C1 segment of cervical spinal cord (tissue), 14 donors: ENCODE data around the gene RHOU.
"Not testable (repeated sequence)": the region's sequence is repeated elsewhere in the genome, so short reads cannot be mapped to it uniquely, and the experiment has no call there.

ENCODE experiments used
- DNase-seq, 14 donors: peaks; one replicate each; lab custom pipeline; 2025; lab: John Stamatoyannopoulos, UW

Gene RHOU

DNA sequence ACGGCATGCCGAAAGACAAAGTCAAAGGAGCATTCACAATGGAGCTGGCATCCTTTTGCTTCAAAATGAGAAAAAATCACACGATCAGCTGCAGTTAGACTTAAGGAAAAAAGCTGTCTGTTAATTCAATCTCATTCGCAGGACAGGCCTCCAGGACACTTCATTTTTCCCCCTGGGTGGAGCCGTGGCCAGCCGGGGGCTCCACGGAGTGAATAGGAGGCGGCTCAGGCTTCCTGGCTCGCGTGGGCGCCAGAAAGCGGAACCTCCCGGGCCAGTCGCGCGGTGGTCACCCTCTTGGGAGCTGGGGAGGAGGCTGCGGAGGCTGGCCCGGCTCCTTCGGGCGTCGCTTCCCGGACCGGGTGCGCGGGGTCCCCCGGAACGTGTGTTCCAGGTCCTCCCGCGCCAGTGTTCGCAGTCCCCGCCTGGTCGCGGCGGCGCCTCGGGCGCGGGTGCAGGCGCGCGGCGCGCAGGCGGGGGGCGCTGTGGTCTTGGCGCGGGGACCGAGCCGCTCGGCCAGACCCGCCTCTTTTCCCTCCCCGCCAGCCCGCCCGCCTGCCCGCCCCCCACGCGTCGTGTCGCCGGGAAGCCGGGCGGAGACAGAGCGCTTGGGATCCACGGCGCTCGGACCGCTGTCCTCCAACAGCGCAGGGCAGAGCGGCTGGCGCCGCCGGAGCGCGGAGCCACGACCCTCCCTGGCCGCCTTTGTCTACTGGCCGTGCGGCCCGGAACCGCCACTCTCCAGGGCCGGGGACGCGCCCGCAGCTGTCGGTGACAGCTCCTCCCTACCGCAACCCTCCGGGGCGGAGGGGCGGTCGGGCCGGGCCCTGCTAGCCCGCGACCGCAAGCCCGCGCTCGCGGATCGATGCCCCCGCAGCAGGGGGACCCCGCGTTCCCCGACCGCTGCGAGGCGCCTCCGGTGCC lies at the start of gene RHOU:
TSS of gene RHOU (plus strand) at position 599 of the 921 bp plus-strand sequence. CDS start at position 863, 264 bp downstream.
- DNase-seq, result peak in 13 of 14 donors; percentile 15 to 92 (median 84)

DNA sequence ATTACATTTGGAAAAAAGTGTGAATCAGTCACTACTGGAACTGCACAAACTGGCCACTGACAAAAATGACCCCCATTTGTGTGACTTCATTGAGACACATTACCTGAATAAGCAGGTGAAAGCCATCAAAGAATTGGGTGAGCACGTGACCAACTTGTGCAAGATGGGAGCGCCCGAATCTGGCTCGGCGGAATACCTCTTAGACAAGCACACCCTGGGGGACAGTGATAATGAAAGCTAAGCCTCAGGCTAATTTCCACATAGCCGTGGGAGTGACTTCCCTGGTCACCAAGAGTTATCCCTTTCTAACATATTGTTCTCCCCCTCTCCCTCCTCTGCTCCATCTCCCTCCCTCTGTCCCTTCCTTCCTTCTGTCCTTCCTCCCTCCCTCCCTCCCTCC lies 47.7 kb upstream of the RHOU start:
- no peak for DNase-seq

DNA sequence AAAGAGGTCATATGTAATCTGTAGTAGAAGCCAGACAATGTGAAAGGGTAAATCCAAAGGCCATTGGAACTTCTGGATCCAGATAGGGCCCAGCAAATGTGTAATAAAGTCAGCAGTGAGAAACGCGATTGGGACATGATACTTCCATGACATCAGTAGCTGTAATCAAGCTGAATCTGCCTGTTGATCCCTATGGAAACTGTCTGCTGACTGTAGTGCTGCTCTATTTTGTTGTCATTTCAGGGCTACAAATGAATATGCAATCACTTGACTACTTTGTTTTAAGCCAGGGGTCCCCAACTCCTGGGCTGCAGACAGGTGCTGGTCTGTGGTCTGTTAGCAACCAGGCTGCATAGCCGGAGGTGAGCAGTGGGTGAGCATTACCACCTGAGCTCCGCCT lies 46.0 kb upstream of the RHOU start:
- DNase-seq, result no peak

DNA sequence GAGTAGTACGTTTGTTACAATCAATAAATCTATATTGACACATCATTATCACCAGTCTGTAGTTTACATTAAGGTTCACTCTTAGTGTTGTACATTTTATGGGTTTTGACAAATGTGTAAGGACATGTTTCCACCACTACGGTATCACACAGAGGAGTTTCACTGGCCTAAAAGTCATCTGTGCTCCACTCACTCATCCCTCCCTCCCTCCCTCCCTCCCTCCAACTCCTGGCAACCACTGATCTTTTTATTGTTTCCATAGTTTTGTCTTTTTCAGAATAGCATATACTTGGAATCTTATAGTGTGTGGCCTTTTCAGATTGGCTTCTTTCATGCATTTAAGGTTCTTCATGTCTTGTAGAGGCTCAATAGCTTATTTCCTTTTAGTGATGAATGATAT lies 44.1 kb upstream of the RHOU start:
- no peak for DNase-seq

DNA sequence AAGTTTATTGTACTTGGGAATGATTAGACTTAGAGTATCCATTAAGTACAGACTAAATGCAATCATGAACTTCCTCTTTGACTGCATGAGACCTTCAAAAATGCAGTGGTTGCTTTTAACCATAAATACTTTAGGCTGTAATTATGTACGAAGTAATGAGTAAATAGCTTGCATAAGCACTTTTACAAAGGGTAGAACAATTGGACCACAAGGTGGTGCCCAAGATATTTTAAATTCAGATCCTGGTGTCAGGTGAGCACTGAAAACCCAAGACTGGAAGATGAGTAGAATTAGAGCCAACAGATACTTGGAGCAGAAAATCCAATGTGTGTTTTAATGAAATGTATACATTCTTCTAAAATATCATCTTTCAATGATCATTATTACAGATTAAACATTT lies 43.4 kb upstream of the RHOU start:
- DNase-seq, result no peak

DNA sequence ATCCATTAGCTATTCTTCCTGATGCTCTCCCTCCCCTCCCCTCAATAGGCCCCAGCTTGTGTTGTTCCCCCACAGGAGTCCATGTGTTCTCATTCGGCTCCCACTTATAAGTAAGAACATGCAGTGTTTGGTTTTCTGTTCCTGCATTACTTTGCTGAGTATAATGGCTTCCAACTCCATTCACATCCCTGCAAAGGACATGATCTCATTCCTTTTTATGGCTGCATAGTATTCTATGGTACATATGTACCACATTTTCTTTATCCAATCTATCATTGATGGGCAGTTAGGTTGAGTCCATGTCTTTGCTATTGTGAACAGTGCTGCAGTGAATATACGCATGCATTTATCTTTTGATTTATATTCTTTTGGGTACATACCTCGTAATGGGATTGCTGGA lies 40.8 kb upstream of the RHOU start:
- DNase-seq, result not testable (repeated sequence)

DNA sequence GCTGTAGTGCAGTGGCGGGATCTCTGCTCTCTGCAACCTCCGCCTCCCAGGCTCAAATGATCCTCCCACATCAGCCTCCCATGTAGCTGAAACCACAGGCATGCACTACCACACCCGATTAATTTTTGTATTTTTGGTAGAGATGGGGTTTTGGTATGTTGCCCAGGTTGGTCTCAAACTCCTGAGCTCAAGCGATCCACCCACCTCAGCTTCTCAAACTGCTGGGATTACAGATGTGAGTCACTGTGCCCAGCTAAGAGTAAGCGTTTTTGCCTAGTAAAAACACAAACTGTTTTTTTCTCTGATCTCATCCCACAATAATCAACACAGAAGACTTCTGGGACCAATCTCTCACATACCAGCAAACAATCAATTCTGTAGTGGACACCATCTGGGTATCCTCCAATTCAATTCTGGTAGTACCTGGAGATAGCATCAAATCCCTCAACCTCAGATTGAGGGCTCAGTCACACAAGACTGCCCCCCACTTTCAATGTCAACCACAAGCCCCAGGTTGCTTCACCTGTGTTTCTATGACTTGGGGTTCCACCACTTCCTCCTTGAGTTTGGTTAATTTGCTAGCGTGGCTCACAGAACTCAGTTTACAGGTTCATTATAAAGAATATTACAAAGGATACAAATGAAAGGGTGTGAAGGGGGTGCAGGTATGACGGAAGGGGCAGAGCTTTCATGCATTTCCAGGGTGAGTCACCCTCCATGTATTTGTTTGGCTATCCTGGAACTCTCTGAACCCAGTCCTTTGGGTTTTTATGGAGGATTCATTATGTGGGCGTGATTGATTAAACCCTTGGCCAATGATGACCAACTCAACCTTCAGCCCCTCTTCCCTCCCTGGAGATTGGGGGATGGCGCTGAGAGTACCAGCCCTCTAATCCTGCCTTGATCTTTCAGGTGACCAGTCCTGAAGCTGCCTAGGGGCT lies 40.0 kb upstream of the RHOU start:
- DNase-seq, result no peak

DNA sequence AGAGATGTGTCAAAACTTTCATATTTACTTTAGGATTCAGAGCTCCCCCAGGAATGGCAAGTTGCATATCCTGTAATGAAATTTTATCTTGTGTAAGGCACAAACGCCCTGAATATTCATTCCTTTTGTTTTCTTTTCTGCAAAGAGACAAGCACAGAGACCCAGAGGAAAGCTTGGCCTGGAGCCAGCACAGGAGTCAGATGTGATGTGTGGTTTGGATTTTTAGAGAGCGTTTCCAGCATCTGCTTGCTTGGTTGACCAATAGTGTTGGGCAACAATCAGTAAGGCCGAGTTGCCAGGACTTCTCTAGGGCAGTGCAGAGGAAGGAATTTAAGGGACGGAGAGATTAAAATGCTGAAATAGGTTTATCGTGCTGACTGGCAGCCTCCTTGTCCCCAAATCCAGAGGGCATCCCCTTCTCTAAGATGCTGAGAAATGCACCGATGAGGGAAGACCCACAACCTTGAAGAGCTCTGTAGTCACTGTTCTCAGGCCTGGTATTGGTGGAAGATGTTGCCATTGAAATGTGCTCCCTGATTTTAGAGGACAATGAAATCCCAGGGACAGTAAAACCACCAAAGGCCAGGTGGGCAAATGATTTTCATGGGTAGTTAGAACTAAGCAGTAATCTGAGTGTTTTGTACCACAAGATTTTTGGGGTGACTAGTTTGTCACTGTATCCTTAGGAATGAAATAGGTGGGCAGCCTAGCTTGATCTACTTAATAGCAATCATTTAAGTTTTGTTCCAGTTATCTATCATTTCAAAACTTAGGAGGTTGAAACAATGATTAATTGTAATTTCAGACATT lies 37.9 kb upstream of the RHOU start:
- peak in 6 of 14 donors; percentile 4 to 54 (median 28) for DNase-seq

DNA sequence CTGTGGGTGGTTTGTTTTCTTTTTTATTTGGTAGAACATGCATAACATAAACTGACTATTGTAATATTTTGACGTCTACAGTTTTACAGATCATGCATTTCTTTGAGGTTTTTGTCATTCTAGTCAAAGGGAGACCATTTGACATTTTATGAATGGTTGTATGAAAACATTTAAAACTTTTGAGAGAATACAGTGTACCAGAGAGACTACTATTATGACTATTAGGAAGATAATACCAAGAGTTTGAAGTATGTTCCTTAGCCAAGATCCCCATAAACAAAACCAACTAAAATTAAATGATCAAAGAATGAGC lies 37.3 kb upstream of the RHOU start:
- no peak for DNase-seq

DNA sequence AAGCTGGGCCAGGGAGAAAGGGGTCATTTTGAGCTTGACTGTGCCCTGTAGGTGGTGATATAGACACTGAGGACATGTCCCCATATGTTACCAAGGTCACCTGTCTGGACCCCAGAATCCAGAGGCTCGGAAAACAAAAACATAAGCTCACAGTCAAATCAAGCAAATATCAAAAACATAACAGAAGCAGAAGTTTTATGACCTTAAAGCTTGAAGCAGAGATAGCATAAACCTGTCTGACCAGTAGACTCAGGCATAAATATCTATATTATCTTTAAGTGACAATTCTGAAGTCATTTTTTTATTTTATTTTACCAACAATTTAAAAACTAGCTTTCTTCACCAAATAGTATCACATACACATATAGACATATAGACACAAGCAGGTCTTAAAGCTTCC lies 32.8 kb upstream of the RHOU start:
- no peak for DNase-seq

DNA sequence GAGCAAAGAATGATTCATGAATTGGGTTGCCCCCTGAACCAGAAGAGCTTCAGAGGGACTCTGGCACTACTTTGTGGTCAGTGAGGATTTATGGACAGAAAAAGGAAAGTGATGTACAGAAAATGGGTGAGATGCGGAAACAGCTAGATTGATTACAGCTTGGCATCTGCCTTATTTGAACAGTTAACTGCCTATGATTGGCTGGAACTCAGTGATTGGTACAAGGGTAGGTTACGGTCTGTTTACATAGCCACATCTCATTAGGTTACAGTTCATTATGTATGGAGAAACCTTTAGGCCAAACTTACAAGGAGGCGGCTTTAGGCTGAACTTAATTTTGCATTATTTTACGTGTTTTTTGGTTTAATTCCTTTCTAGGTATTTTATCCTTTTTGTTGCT lies 29.0 kb upstream of the RHOU start:
- no peak for DNase-seq

DNA sequence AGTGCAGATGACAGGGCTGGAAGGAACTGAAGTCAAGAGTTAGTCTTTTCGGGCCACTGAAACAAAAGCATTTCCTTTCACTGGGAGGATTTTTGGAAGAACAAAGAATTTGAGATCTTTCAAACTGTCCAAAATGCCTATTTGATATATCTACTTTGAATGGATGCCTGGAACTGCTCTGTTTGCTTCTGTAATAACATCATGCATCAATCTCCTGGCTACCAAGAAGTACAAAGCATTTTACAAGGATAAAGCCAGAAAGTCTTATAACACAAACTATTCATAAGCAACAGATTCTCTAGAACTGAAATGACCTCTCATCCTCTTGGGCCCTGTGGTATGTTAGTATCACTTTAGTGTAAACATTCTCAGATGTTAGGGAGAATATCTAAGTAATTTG lies 18.2 kb upstream of the RHOU start:
- no peak for DNase-seq

DNA sequence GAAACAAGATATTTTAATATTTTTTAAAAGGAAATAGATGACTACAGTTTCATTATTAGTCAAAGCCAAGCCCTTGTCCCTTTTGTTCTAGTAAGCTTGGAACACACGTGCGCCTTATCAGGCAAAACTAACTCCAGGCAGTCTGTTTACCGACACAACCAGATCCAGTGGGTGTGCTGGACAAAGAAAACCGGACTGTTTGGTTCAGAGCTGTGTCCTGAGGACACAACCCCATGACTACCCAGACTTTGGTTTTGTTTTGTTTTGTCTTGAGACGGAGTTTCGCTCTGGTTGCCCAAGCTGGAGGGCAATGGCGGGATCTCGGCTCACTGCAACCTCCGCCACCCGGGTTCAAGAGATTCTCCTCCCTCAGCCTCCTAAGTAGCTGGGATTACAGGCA lies 13.9 kb upstream of the RHOU start:
- DNase-seq, result no peak

DNA sequence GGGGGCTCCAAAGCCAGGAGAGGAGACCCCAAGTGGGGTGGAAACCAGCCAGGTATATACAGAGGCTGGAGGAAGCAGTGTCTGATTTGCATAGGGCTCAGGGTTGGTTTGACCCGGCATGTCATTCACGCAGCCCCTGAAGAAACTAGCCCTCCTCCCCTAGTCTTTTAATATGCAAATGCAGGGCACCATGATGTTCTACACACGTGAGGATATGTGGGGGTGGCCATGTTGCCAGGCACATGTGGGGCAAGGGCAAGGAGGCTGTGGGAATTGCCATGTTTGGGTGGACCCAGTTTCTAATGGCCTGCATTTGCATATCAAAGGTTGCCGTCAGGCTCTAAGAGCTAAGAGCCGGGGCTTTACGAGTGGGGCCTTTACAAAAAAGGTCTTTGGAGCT lies 12.0 kb upstream of the RHOU start:
- no peak for DNase-seq

DNA sequence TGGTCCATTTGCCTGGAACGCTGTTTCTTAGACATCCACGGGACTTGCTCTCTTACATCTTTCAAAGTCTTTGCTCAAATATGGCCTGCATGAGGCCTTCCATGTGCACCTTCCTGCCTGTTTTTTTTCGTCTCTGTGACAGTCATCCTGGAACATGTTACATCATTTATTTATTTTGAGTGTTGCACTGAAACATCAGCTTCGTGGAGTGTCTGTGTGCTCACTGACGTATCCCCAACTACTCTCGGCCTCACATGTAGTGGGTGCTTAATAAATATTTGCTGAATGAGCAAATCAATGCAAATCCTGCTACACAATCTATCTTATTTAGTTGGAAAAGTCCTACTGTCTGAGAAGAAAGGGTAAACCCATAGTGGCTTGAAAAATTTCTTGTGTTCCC lies 11.4 kb upstream of the RHOU start:
- DNase-seq, result no peak

DNA sequence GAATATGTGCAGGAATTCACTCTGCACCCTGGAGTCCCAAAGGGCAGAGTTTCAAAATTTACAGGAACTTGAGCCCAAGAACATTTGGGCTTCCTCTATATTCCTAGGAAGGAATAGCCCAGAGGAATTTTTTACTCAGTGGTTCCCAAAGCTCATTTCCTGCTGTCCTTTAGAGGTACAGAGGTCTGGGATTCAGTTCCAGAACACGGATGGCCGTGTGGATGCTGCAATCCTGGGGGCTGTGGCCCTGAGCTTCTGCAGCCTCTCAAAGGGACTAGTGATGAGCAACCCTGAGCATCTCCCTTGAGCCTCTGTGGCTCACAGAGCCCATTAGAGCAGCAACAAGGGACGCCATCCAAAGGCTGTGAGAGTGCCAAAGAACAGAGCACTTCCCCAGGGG lies 10.1 kb upstream of the RHOU start:
- DNase-seq, result no peak

DNA sequence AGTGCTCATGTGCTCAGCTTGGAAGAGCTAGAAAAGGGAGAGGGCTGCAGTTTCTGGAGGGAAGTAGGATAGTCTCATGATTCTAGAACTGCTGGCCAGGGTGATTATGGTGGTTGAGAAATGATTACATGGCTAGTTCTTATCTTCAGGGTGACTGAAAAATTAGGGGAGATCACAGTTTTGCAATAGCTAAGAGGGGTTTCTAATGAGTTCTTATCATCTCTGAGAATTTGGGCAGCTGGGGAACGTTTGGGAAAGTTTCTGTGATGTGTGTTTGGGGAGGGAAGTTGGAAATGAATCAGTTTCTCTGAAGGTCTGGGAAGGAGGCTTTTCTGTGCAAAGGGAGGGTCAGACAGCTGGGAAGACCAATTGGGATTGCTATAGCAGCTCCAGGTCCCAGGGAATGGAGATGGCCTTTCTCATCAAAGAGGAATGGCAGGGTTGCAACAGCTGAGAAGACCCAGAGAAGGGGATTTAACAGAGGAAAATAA lies 7.6 kb upstream of the RHOU start:
- no peak for DNase-seq

DNA sequence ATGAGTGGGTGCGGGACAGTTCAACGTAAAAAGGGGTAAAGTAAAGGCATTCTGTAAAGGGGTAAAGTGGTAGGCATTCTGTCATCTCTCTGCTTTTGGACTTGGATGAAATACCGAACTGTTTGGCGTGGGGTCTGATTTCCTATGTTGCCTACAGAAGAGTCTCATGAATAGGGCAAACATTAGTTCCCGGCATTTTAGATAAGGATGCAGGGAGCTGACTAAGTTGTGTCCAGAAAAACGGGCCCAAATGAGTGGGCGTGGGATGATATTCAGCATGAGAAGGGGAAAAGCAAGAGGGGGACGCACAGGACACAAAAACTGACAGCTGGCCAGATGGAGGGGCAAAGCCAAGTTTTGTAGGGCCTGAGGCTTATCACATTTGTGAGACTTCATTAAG lies 2.9 kb upstream of the RHOU start:
- DNase-seq, result no peak

DNA sequence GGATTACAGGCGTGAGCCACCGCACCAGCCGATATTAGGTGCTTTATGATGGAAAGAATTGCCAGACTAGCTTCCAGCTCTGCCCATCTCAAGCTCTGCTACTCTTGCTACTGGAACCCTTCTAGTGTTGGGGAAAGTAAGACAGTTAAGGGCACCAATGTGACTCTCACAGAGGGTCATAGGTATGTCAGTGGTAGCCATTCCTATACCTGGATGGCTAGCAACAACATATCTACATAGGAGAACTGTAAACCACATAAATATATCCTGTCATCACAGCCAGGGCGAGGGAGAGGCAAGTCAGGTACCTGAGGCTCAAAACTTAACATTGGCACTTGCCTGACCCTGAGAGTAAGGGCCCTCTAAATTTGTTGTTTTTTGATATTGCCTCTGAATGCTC lies 1.7 kb upstream of the RHOU start:
- no peak for DNase-seq

DNA sequence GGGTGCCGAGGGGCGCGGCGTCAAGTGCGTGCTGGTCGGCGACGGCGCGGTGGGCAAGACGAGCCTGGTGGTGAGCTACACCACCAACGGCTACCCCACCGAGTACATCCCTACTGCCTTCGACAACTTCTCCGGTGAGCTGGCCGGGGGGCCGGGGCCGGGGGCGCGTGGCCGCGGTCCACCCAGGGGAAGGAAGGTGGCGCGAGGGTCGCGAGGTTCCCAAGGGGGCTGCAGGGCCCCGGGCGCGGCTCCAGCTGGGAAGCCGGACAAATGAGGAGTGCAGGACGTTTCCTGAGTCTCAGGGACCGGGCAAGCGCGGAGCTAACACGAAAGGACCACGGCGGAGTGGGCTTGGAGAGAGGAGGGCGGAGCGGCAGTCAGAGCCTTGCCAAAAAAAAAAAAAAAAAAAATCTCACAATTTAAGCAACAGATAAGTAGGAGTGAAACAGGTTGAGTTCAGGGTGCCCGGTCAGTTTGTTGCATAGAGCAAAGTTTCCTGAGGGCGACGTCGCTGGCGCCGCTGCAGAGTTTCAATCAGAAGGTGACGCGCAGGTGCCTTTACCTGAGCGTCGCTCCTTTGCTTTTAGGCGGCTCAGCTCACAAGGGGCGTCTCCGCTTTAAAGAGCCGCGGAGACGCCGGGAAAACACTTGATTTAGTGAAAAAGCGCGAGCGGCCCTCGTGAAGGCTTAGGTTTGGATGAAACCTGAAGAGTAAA lies 750 bp downstream of the RHOU start:
- DNase-seq, result no peak

DNA sequence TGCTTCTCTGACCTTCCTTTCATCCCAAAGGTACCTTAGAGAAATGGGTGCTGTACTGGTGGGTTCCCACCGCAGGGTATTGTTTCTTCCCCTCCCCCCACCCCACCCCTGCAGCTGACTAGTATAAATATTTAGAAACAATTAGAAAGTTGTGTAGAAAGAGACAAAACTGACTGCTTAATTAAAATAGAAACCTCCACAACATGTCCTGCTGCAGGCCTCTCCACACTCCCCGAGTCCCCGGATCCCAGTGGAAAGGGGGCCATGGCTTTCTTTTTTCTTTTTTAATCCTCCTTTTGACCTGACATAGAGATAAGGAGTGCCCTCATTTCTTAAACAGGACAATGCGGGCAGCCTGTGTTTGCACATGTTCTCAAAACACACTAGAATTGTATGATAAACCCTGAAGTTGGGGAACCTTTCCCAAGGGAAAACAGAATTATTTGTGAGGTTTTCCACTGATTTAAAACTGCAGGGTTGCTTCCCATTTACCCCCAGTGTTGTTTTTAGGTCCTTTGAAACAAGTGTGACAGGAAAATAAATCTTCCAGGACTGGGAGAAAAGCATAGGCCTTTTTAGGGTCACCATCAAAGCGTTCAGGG lies 1.7 kb downstream of the RHOU start:
- DNase-seq, result no peak
